H1 (cell line): ENCODE measurements around the gene VGLL2. TPM values are rescaled to one million over a fixed set of nuclear protein-coding genes. Genes with fewer than 3 reads are reported as not detected.

Experiments
- CTCF ChIA-PET: fragments of 300-600 bp; sonication (Branson Sonifier 250); formaldehyde crosslinking; loops from one replicate; lab custom pipeline; 2021; ENCODE audit not compliant: partially characterized antibody; lab: Charles Lee
- POLR2A ChIA-PET: fragments of 300-600 bp; sonication (Branson Sonifier 250); formaldehyde crosslinking; loops from one replicate; lab custom pipeline; 2021; ENCODE audit warnings: inconsistent platforms; ENCODE audit not compliant: partially characterized antibody; lab: Charles Lee
- DNase-seq, 2 experiments: peaks; one replicate each; pipeline versions ENCODE4 v3.0.0 to v3.0.0-alpha.2; 2010 to 2022; ENCODE audit warnings: low spot score in 2 of 2, low read depth in 1 of 2, mixed read lengths in 1 of 2
- FAIRE-seq: peaks from 2 replicates; lab custom pipeline; 2011; peaks lifted over from hg19 to GRCh38; lab: Jason Lieb, UNC
- H2AFZ ChIP-seq: 2 replicates; pipeline ENCODE4 v1.8.1; 2012; ENCODE audit warnings: low read length, inconsistent platforms
- H2AK5ac ChIP-seq: 2 replicates; pipeline ENCODE4 v1.6.1; 2013; ENCODE audit warnings: low read depth, low read length
- H2BK120ac ChIP-seq: replicated peaks from 2 replicates; pipeline ENCODE3; 2013; ENCODE audit warnings: low read depth, low read length, inconsistent platforms
- H2BK12ac ChIP-seq: 2 replicates; pipeline ENCODE4 v1.6.1; 2013; ENCODE audit warnings: low read depth, low read length
- H2BK15ac ChIP-seq: 2 replicates; pipeline ENCODE4 v1.6.1; 2013; ENCODE audit warnings: low read length
- H2BK20ac ChIP-seq: 2 replicates; pipeline ENCODE4 v1.6.1; 2013; ENCODE audit warnings: low read length
- H2BK5ac ChIP-seq: 2 replicates; pipeline ENCODE4 v1.6.1; 2013; ENCODE audit warnings: low read depth, low read length
- H3K14ac ChIP-seq: 2 replicates; pipeline ENCODE4 v1.6.1; 2013; ENCODE audit warnings: inconsistent platforms; ENCODE audit not compliant: insufficient read length
- H3K18ac ChIP-seq: 2 replicates; pipeline ENCODE4 v1.6.1; 2013; ENCODE audit warnings: low read length; ENCODE audit errors: extremely low read depth
- H3K23ac ChIP-seq: 2 replicates; pipeline ENCODE4 v1.6.1; 2013; ENCODE audit warnings: inconsistent platforms; ENCODE audit not compliant: insufficient read length
- H3K23me2 ChIP-seq: 2 replicates; pipeline ENCODE4 v1.6.1; 2013; ENCODE audit warnings: low read depth, low read length
- H3K27ac ChIP-seq: 2 replicates; pipeline ENCODE4 v1.6.1; 2011; ENCODE audit warnings: low read depth, low read length, inconsistent platforms
- H3K27me3 ChIP-seq, 4 experiments: replicated peaks in 1 of 4; 1 replicate in 1 of 4; 2 replicates in 3 of 4; pipeline versions ENCODE4 v1.6.1 to v1.8.1; 2011 to 2013; ENCODE audit warnings: low read length in 3 of 4, mild to moderate bottlenecking in 3 of 4, inconsistent platforms in 2 of 4, mixed read lengths in 2 of 4, moderate library complexity in 1 of 4; ENCODE audit not compliant: control insufficient read depth in 3 of 4, insufficient read depth in 3 of 4; ENCODE audit errors: extremely low read depth in 1 of 4
- H3K36me3 ChIP-seq, 4 experiments: 2 replicates each; pipeline versions ENCODE4 v1.6.1 to v1.8.1; 2011 to 2013; ENCODE audit warnings: mild to moderate bottlenecking in 4 of 4, low read length in 3 of 4, moderate library complexity in 2 of 4, control low read depth in 1 of 4, inconsistent platforms in 1 of 4; ENCODE audit not compliant: insufficient read depth in 4 of 4, control insufficient read depth in 2 of 4
- H3K4ac ChIP-seq: replicated peaks from 2 replicates; pipeline ENCODE3; 2013; ENCODE audit warnings: low read length, low read depth, mixed read lengths, inconsistent platforms; ENCODE audit not compliant: insufficient read length
- H3K4me1 ChIP-seq, 4 experiments: replicated peaks in 1 of 4; 1 replicate in 1 of 4; 2 replicates in 3 of 4; pipeline versions ENCODE4 v1.6.1 to v1.8.1; 2011 to 2013; ENCODE audit warnings: low read length in 3 of 4, inconsistent platforms in 2 of 4, mixed read lengths in 1 of 4; ENCODE audit not compliant: insufficient read depth in 4 of 4, control insufficient read depth in 3 of 4
- H3K4me2 ChIP-seq, 2 experiments: 2 replicates each; pipeline versions ENCODE4 v1.6.1 to v1.8.1; 2011 to 2013; ENCODE audit warnings: low read depth in 2 of 2, low read length in 2 of 2, control low read depth in 1 of 2, inconsistent platforms in 1 of 2, mild to moderate bottlenecking in 1 of 2; ENCODE audit not compliant: insufficient read depth in 1 of 2
- H3K4me3 ChIP-seq, 4 experiments: fragments of 200-600, 300-600 bp in 1 of 4; sonication (generic), shearing (Covaris generic), sonication (Bioruptor Twin) in 1 of 4; 2 replicates each; pipeline versions ENCODE4 v1.5.1 to v1.8.1; 2011 to 2016; ENCODE audit warnings: low read length in 4 of 4, low read depth in 3 of 4, control low read depth in 2 of 4, inconsistent platforms in 2 of 4, mild to moderate bottlenecking in 2 of 4, mixed read lengths in 1 of 4, moderate library complexity in 1 of 4; ENCODE audit not compliant: insufficient read depth in 2 of 4; ENCODE audit errors: extremely low read depth in 1 of 4
- H3K56ac ChIP-seq: replicated peaks from 2 replicates; pipeline ENCODE3; 2013; ENCODE audit warnings: low read depth, mild to moderate bottlenecking, mixed read lengths, low read length, inconsistent platforms; ENCODE audit not compliant: insufficient read length
- H3K79me1 ChIP-seq: 2 replicates; pipeline ENCODE4 v1.6.1; 2013; ENCODE audit warnings: low read depth, low read length, control low read depth
- H3K79me2 ChIP-seq, 2 experiments: 2 replicates each; pipeline versions ENCODE4 v1.6.1 to v1.8.1; 2012 to 2013; ENCODE audit warnings: low read length in 2 of 2, mild to moderate bottlenecking in 2 of 2, inconsistent platforms in 1 of 2; ENCODE audit not compliant: insufficient read depth in 2 of 2, control insufficient read depth in 1 of 2
- H3K9ac ChIP-seq, 4 experiments: replicated peaks in 1 of 4; 1 replicate in 1 of 4; 2 replicates in 3 of 4; pipeline versions ENCODE4 v1.6.1 to v1.8.1; 2011 to 2013; ENCODE audit warnings: low read depth in 3 of 4, low read length in 3 of 4, control low read depth in 2 of 4, mild to moderate bottlenecking in 2 of 4, moderate library complexity in 2 of 4, inconsistent platforms in 1 of 4; ENCODE audit errors: extremely low read depth in 1 of 4
- H3K9me3 ChIP-seq, 2 experiments: 2 replicates each; pipeline versions ENCODE4 v1.6.1 to v1.8.1; 2012 to 2013; ENCODE audit warnings: mild to moderate bottlenecking in 2 of 2, moderate library complexity in 2 of 2, control low read depth in 1 of 2, inconsistent platforms in 1 of 2, low read depth in 1 of 2, low read length in 1 of 2, mixed read lengths in 1 of 2; ENCODE audit not compliant: insufficient read depth in 2 of 2
- H4K20me1 ChIP-seq, 2 experiments: replicated peaks in 1 of 2; 2 replicates each; pipeline versions ENCODE3 to v1.8.1; 2011 to 2013; ENCODE audit warnings: inconsistent platforms in 2 of 2, low read length in 2 of 2, mild to moderate bottlenecking in 1 of 2; ENCODE audit not compliant: insufficient read depth in 2 of 2, control insufficient read depth in 1 of 2
- H4K5ac ChIP-seq: 2 replicates; pipeline ENCODE4 v1.6.1; 2013; ENCODE audit warnings: low read length, low read depth, mixed read lengths, inconsistent platforms; ENCODE audit not compliant: insufficient read length
- H4K8ac ChIP-seq: 2 replicates; pipeline ENCODE4 v1.8.0; 2013; ENCODE audit warnings: mild to moderate bottlenecking, moderate library complexity, low read length, inconsistent platforms; ENCODE audit not compliant: insufficient read depth; ENCODE audit errors: extremely low read depth
- H4K91ac ChIP-seq: replicated peaks from 2 replicates; pipeline ENCODE3; 2013; ENCODE audit warnings: low read length, mixed read lengths, inconsistent platforms; ENCODE audit not compliant: insufficient read length
- KDM1A ChIP-seq: fragments of 200-600, 300-600 bp; sonication (generic); IDR thresholded peaks from 2 replicates; pipeline ENCODE4 v1.7.1; 2016; ENCODE audit warnings: mild to moderate bottlenecking, low read length, borderline replicate concordance
- NANOG ChIP-seq: IDR thresholded peaks from 2 replicates; pipeline ENCODE4 v1.6.1; 2011; ENCODE audit warnings: low read length, low read depth, mild to moderate bottlenecking, inconsistent platforms; ENCODE audit not compliant: insufficient read depth, poor library complexity, severe bottlenecking
- WGBS, 2 experiments: shearing (Covaris generic) in 1 of 2; methylation state at CpG; one replicate each; pipeline versions ENCODE4 v1.1.6 to v1.1.7; 2013 to 2015; ENCODE audit warnings: low lambda C conversion rate in 2 of 2, mixed read lengths in 2 of 2, inconsistent platforms in 1 of 2, low coverage in 1 of 2, missing lambda C conversion rate in 1 of 2; ENCODE audit not compliant: insufficient replicate concordance in 2 of 2, insufficient coverage in 1 of 2, insufficient read length in 1 of 2; ENCODE audit errors: extremely low coverage in 1 of 2, missing lambda C conversion rate in 1 of 2; 5-methylcytosine and 5-hydroxymethylcytosine counted together
- polyA plus RNA-seq, 7 experiments: library from polyadenylated mRNA; depleted of rRNA in 3 of 7; stranded (reverse) in 5 of 7; unstranded in 2 of 7; fragments of >200 nt in 5 of 7; fragments of 200-250 nt in 2 of 7; gene quantifications; 1 replicate in 5 of 7; 2 replicates in 1 of 7; 4 replicates in 1 of 7; pipeline versions ENCODE4 v1.2.1 to v1.2.3, GENCODE V29; 2011 to 2013; ENCODE audit warnings: missing spikeins in 2 of 7, mixed read lengths in 2 of 7
- total RNA-seq: library from RNA; stranded (reverse); fragmentation: NEBNext Ultra II Directional; extraction: Animal tissue kit (Norgen Biotek cat#: 25700); gene quantifications from 2 replicates; pipeline ENCODE4 v1.2.1, GENCODE V29; 2021

The VGLL2 gene
- total and polyA plus RNA-seq, 2 of the 8 experiments (the other 6 are each of a cell fraction or from before 2014, with no cell fraction given), result not detected

- no peak for FAIRE-seq
- 76% methylated on average over 1 of the region's 1 CpG; no CpG with 5 or more reads in 1 of the 2 experiments for WGBS, 2 experiments
These were observed 35.5 kb upstream of the VGLL2 start for GRCh38 chr6:117229870-117230269.

More at GRCh38 chr6:117229870-117230269, 35.5 kb upstream of the VGLL2 start:
- H4K8ac ChIP-seq, result no peak overlapping the region
- H4K5ac ChIP-seq, result no peak overlapping the region
- no peak overlapping the region for H2BK12ac ChIP-seq
- no peaks in the 10 kb centered on the region for H3K36me3 ChIP-seq
- no peaks in the 10 kb centered on the region for H3K9me3 ChIP-seq
- H3K9ac ChIP-seq, result no peak overlapping the region
- H2AFZ ChIP-seq, result no peak overlapping the region
- no peak overlapping the region for H3K18ac ChIP-seq
- H2BK20ac ChIP-seq, result no peak overlapping the region
- no peak overlapping the region for H3K4me3 ChIP-seq
- CTCF ChIA-PET, result no interaction called here
- H2AK5ac ChIP-seq, result no peak overlapping the region
- POLR2A ChIA-PET, result no interaction called here
- H4K20me1 ChIP-seq, result no peaks in the 10 kb centered on the region
- H3K79me2 ChIP-seq, result no peaks in the 10 kb centered on the region
- H3K27ac ChIP-seq, result no peak overlapping the region
- no peak overlapping the region for H2BK5ac ChIP-seq
- H3K4me1 ChIP-seq, result no peaks in the 10 kb centered on the region
- peak; percentile 56; the same call in 1 of the 2 replicates for TF ChIP-seq KDM1A
- no peak for TF ChIP-seq NANOG
- DNase-seq, result no peak
- H3K27me3 ChIP-seq, result no peaks in the 10 kb centered on the region
- H4K91ac ChIP-seq, result no peak overlapping the region
- H3K79me1 ChIP-seq, result no peaks in the 10 kb centered on the region
- no peak overlapping the region for H3K4me2 ChIP-seq
- no peaks in the 10 kb centered on the region for H3K23me2 ChIP-seq
- no peak overlapping the region for H3K4ac ChIP-seq
- H3K56ac ChIP-seq, result no peak overlapping the region
- H3K14ac ChIP-seq, result no peak overlapping the region
- H2BK15ac ChIP-seq, result no peak overlapping the region
- no peak overlapping the region for H2BK120ac ChIP-seq
- no peak overlapping the region for H3K23ac ChIP-seq
